Caco-2 (cell line): ENCODE measurements around the gene TSPAN15. TPM values are rescaled to one million over a fixed set of nuclear protein-coding genes. Genes with fewer than 3 reads are reported as not detected.

Experiments
- BruUV-seq: library from RNA; stranded (reverse); fragments of 400-500 nt; replicated peaks from 2 replicates; lab custom pipeline; 2021; lab: Mats Ljungman, UMichigan
- CTCF ChIA-PET: fragments of 300-600 bp; sonication (Branson Sonifier 250); formaldehyde crosslinking; loops from one replicate; lab custom pipeline; 2022; ENCODE audit warnings: antibody characterized with exemption; lab: Charles Lee
- POLR2A ChIA-PET: fragments of 300-600 bp; sonication (Branson Sonifier 250); formaldehyde crosslinking; loops from one replicate; lab custom pipeline; 2022; ENCODE audit warnings: antibody characterized with exemption; lab: Charles Lee
- DNase-seq, 2 experiments: peaks; one replicate each; pipeline versions ENCODE4 v3.0.0 to v3.0.0-alpha.2; 2020 to 2022
- H3K27me3 ChIP-seq: replicated peaks from 2 replicates; pipeline ENCODE4 v1.6.0; 2011; ENCODE audit warnings: low read length; ENCODE audit not compliant: control insufficient read depth, insufficient read depth
- H3K36me3 ChIP-seq: 2 replicates; pipeline ENCODE4 v1.5.1; 2011; ENCODE audit warnings: low read length; ENCODE audit not compliant: control insufficient read depth, insufficient read depth
- H3K4me1 ChIP-seq: fragments of 250-450 bp; sonication (Bioruptor Pico); 2 replicates; pipeline ENCODE4 v1.5.1; 2020; ENCODE audit warnings: mild to moderate bottlenecking
- H3K4me3 ChIP-seq: 2 replicates; pipeline ENCODE4 v1.5.1; 2011; ENCODE audit warnings: low read depth, mild to moderate bottlenecking, control low read depth, low read length
- H3K9me3 ChIP-seq: fragments of 250-450 bp; sonication (Bioruptor Pico); 2 replicates; pipeline ENCODE4 v1.5.1; 2020; ENCODE audit warnings: mild to moderate bottlenecking, moderate library complexity
- H3K27ac Mint-ChIP-seq: one replicate; pipeline ENCODE4 v1.8.0; 2022; ENCODE audit warnings: mixed read lengths; ENCODE audit not compliant: unreplicated experiment
- H3K27me3 Mint-ChIP-seq: one replicate; pipeline ENCODE4 v1.8.0; 2022; ENCODE audit warnings: mixed read lengths; ENCODE audit not compliant: insufficient read depth, unreplicated experiment
- H3K36me3 Mint-ChIP-seq: one replicate; pipeline ENCODE4 v1.8.0; 2022; ENCODE audit warnings: mild to moderate bottlenecking, mixed read lengths; ENCODE audit not compliant: insufficient read depth, unreplicated experiment
- H3K4me1 Mint-ChIP-seq: one replicate; pipeline ENCODE4 v1.8.0; 2022; ENCODE audit warnings: low read depth, mixed read lengths; ENCODE audit not compliant: unreplicated experiment
- H3K4me3 Mint-ChIP-seq: one replicate; pipeline ENCODE4 v1.8.0; 2022; ENCODE audit warnings: mild to moderate bottlenecking, moderate library complexity, mixed read lengths; ENCODE audit not compliant: unreplicated experiment
- H3K9me3 Mint-ChIP-seq: one replicate; pipeline ENCODE4 v1.8.0; 2022; ENCODE audit warnings: mixed read lengths; ENCODE audit not compliant: unreplicated experiment
- CTCF ChIP-seq, 2 experiments: fragments of 200-600 bp in 1 of 2; IDR thresholded peaks; 1 replicate in 1 of 2; 2 replicates in 1 of 2; pipeline versions ENCODE4 v1.5.1 to v1.8.0; 2011 to 2022; ENCODE audit warnings: antibody characterized with exemption in 1 of 2, control low read depth in 1 of 2, inconsistent platforms in 1 of 2, low read depth in 1 of 2, low read length in 1 of 2, mild to moderate bottlenecking in 1 of 2, moderate library complexity in 1 of 2; ENCODE audit not compliant: insufficient read depth in 1 of 2, severe bottlenecking in 1 of 2, unreplicated experiment in 1 of 2
- intact Hi-C: fragments of 100-400 bp; cut with micrococcal nuclease; formaldehyde crosslinking; loops from one replicate; pipeline ENCODE4 v1.10.0; 2022; ENCODE audit not compliant: unreplicated experiment
- total RNA-seq: library from RNA; stranded (reverse); gene quantifications from 2 replicates; pipeline ENCODE4 v1.2.3, GENCODE V29; 2022

Gene TSPAN15
- total RNA-seq, 1 experiment from 2014 or later = 86.5 TPM

- Mint-ChIP-seq H3K27me3 (no peaks in the 10 kb centered on the region), H3K4me3 (no peak overlapping the region), H3K27ac (no peak overlapping the region), H3K36me3 (peaks cover 6% of the 10 kb centered on the region), H3K9me3 (no peaks in the 10 kb centered on the region), H3K4me1 (peaks cover 20% of the 10 kb centered on the region)
- ChIA-PET POLR2A (interaction anchor here (0.6 kb wide), 1 partner anchor 38 kb away, joined by 3 read pairs; no protein-coding TSS in a partner anchor), CTCF (interaction anchor here (0.5 to 1.0 kb wide), 3 partner anchors 148 to 202 kb away, joined by 3 read pairs; no protein-coding TSS in a partner anchor)
- TF ChIP-seq CTCF (IDR thresholded peaks at IDR 0.05; ENCODE audit: insufficient read depth in 1 of 2, low read depth in 1 of 2, low read length in 1 of 2, severe bottlenecking in 1 of 2, unreplicated experiment in 1 of 2) = peak; percentile 64 to 73
- Histone ChIP-seq H3K4me1 (peaks cover 26% of the 10 kb centered on the region), H3K27me3 (no peaks in the 10 kb centered on the region), H3K36me3 (no peaks in the 10 kb centered on the region), H3K9me3 (no peaks in the 10 kb centered on the region), H3K4me3 (no peak overlapping the region)
- BruUV-seq = no TSS peak
- intact Hi-C loops = no loop called here
- peak in 1 of 2 experiments; percentile 69 for DNase-seq
Observed at GRCh38 chr10:69413221-69413865, 37.9 kb upstream of the TSPAN15 start.

GRCh38 chr10:69414036-69415018 lies 36.9 kb upstream of the TSPAN15 start:
- intact Hi-C loops = no loop called here
- ChIA-PET POLR2A (interaction anchor here (0.6 to 0.9 kb wide), 2 partner anchors 12 to 242 kb away, joined by 3 read pairs; no protein-coding TSS in a partner anchor), CTCF (interaction anchor here (0.6 kb wide), 1 partner anchor 191 kb away, joined by 3 read pairs; no protein-coding TSS in a partner anchor)
- H3K9me3 ChIP-seq = no peaks in the 10 kb centered on the region
- H3K9me3 Mint-ChIP-seq = no peaks in the 10 kb centered on the region
- no peak overlapping the region for H3K4me3 ChIP-seq
- BruUV-seq = no TSS peak
- peaks cover 19% of the 10 kb centered on the region for H3K4me1 Mint-ChIP-seq
- no peak overlapping the region for H3K27ac Mint-ChIP-seq
- DNase-seq = no peak
- H3K27me3 ChIP-seq = no peaks in the 10 kb centered on the region
- no peaks in the 10 kb centered on the region for H3K36me3 ChIP-seq
- peaks cover 25% of the 10 kb centered on the region for H3K4me1 ChIP-seq
- no peak overlapping the region for H3K4me3 Mint-ChIP-seq
- H3K27me3 Mint-ChIP-seq = no peaks in the 10 kb centered on the region
- no peak for TF ChIP-seq CTCF (IDR thresholded peaks at IDR 0.05; ENCODE audit: insufficient read depth in 1 of 2, low read depth in 1 of 2, low read length in 1 of 2, severe bottlenecking in 1 of 2, unreplicated experiment in 1 of 2)
- H3K36me3 Mint-ChIP-seq = no peaks in the 10 kb centered on the region

DNA sequence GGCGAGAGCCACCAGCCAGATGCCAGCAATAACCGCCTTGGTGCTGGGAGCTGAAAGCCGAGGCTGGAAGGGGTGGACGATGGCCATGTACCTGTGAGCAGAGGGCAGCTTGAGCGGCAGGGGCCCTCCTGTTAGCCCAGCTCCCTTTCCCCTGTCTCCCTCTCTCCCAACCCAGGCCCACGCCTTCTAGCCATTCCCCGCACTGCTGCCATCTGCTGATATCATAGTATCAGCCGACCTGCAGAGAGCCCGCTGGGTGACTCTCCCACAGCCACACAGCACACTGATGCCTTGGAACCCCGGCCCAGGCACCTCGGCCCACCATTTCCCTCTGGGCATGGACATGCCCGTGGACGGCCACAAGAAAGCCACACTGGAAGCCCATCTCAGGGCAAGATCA lies 36.2 kb upstream of the TSPAN15 start:
- no peak overlapping the region for H3K27ac Mint-ChIP-seq
- no TSS peak for BruUV-seq
- H3K4me1 Mint-ChIP-seq = peaks cover 19% of the 10 kb centered on the region
- no peaks in the 10 kb centered on the region for H3K36me3 ChIP-seq
- no peaks in the 10 kb centered on the region for H3K36me3 Mint-ChIP-seq
- ChIA-PET CTCF (no interaction called here), POLR2A (interaction anchor here (0.6 to 0.9 kb wide), 2 partner anchors 11 to 241 kb away, joined by 3 read pairs; no protein-coding TSS in a partner anchor)
- no peaks in the 10 kb centered on the region for H3K27me3 ChIP-seq
- intact Hi-C loops = no loop called here
- H3K27me3 Mint-ChIP-seq = no peaks in the 10 kb centered on the region
- H3K4me3 Mint-ChIP-seq = no peak overlapping the region
- no peak for TF ChIP-seq CTCF (IDR thresholded peaks at IDR 0.05; ENCODE audit: insufficient read depth in 1 of 2, low read depth in 1 of 2, low read length in 1 of 2, severe bottlenecking in 1 of 2, unreplicated experiment in 1 of 2)
- H3K9me3 Mint-ChIP-seq = no peaks in the 10 kb centered on the region
- DNase-seq = no peak
- no peaks in the 10 kb centered on the region for H3K9me3 ChIP-seq
- H3K4me1 ChIP-seq = peaks cover 23% of the 10 kb centered on the region
- H3K4me3 ChIP-seq = no peak overlapping the region
